ENCODE measurements around the gene ELFN2. TPM values are rescaled to one million over a fixed set of nuclear protein-coding genes. Genes with fewer than 3 reads are reported as not detected.

Gene ELFN2
- total and polyA plus RNA-seq, 2 donors (not counting 3 experiments of a cell fraction or from before 2014, with no cell fraction given): 0.41 to 1.3 TPM

GRCh38 chr22:37449331-37450001 is 22.2 kb upstream of the ELFN2 start:
- Histone ChIP-seq H3K4me1 (ENCODE audit: control insufficient read depth, extremely low read depth, insufficient read depth, low read length) (peaks cover 5% of the 10 kb centered on the region), H3K9me3 (replicated peaks; ENCODE audit: control insufficient read depth, insufficient read depth, low read length) (no peaks in the 10 kb centered on the region), H3K4me2 (ENCODE audit: insufficient read depth, low read length) (no peak overlapping the region), H3K4me3 (replicated peaks in 1 of 3; ENCODE audit: insufficient read depth in 1 of 3, low read depth in 1 of 3, low read length in 3 of 3) (no peak overlapping the region), H3K79me2 (ENCODE audit: control insufficient read depth, insufficient read depth, low read length) (no peaks in the 10 kb centered on the region), H3K9ac (replicated peaks; ENCODE audit: extremely low read depth, insufficient read depth, low read length) (no peak overlapping the region), H3K27me3 (ENCODE audit: control insufficient read depth in 2 of 2, insufficient read depth in 2 of 2, low read length in 2 of 2) (no peaks in the 10 kb centered on the region), H3K27ac (ENCODE audit: insufficient read depth, low read depth, low read length) (no peak overlapping the region), H3K36me3 (ENCODE audit: control insufficient read depth in 2 of 2, extremely low read depth in 1 of 2, insufficient read depth in 2 of 2, low read length in 2 of 2) (no peaks in the 10 kb centered on the region), H4K20me1 (replicated peaks; ENCODE audit: control insufficient read depth, extremely low read depth, insufficient read depth, low read length) (no peaks in the 10 kb centered on the region), H3K9me1 (replicated peaks; ENCODE audit: control insufficient read depth, extremely low read depth, insufficient read depth, low read length) (no peaks in the 10 kb centered on the region), H2AFZ (ENCODE audit: low read depth, low read length) (no peak overlapping the region)
- DNase-seq (ENCODE audit: low read depth, low spot score): no peak
- no peak for FAIRE-seq
- ChIA-PET CTCF (interaction anchor here (0.7 to 1.5 kb wide), 6 partner anchors 8 to 133 kb away, joined by 3 read pairs; no protein-coding TSS in a partner anchor), POLR2A (no interaction called here)
- intact Hi-C loops (cut with micrococcal nuclease): no loop called here
- dilution Hi-C loops (cut with MboI; ENCODE audit: extremely low pct_ligation_motif_present, low sequenced_read_pairs): no loop called here
- BruUV-seq (replicated peaks): no TSS peak
- TF ChIP-seq GATA2 (IDR thresholded peaks at IDR 0.05; ENCODE audit: insufficient read depth, insufficient read length, low read depth, low read length) (no peak), POLR2AphosphoS5 (IDR thresholded peaks at IDR 0.05; ENCODE audit: insufficient read depth, low read depth, low read length) (no peak), CTCF (IDR thresholded peaks at IDR 0.05; ENCODE audit: extremely low read depth in 1 of 2, insufficient read depth in 1 of 2, low read depth in 1 of 2, low read length in 2 of 2) (no peak), FOS (IDR thresholded peaks at IDR 0.05; ENCODE audit: borderline replicate concordance, insufficient read depth, low read length) (no peak), MYC (IDR thresholded peaks at IDR 0.05; ENCODE audit: low read depth, low read length) (no peak), MAX (IDR thresholded peaks at IDR 0.05; ENCODE audit: insufficient read depth, insufficient read length) (no peak), JUN (IDR thresholded peaks at IDR 0.05; ENCODE audit: borderline replicate concordance, insufficient read depth, insufficient read length, low read depth) (no peak), POLR2A (IDR thresholded peaks at IDR 0.05; ENCODE audit: low read depth, low read length) (no peak), EZH2 (IDR thresholded peaks at IDR 0.05; ENCODE audit: borderline replicate concordance, low read depth, low read length, severe bottlenecking) (no peak)

Data from endothelial cell of umbilical vein (primary cell).